ENCODE data around the gene FOCAD. TPM values are rescaled to one million over a fixed set of nuclear protein-coding genes. Genes with fewer than 3 reads are reported as not detected.

The FOCAD gene
- total RNA-seq, 1 donor, result 45.6 TPM

DNA sequence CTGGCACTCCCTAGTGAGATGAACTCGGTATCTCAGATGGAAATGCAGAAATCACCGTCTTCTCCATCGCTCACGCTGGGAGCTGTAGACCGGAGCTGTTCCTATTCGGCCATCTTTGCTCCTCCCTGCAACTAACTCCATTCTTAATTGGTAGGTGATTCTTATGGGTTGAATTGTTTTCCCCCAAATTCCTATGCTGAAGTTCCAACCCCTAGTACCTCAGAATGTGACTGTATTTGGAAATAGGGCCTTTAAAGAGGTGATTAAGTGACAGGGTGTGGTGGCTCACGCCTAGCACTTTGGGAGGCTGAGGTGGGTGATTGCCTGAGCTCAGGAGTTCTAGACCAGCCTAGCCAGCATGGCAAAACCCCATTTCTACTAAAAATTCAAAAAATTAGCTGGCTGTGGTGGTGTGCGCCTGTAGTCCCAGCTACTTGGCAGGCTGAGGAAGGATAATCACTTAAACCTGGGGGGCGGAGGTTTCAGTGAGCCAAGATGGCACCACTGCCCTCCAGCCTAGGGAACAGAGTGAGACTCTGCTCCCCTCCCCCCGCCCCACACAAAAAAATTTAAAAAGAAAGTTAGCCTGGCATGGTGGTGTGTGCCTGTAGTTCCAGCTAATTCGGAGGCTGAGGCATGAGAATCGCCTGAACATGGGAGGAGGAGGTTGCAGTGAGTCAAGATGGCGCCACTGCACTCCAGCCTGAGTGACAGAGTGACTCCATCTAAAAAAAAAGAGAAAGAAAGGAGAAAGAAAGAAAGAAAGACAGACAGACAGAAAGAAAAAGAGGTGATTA, 25.2 kb upstream of the FOCAD start:
- peaks cover 14% of the 10 kb centered on the region for H3K27me3 ChIP-seq (ENCODE audit: insufficient read depth, low read length)
- H4K20me1 ChIP-seq (ENCODE audit: insufficient read depth, low read length), result no peaks in the 10 kb centered on the region
- H3K36me3 ChIP-seq (ENCODE audit: insufficient read depth, low read length), result no peaks in the 10 kb centered on the region
- peak overlapping the region; percentile 74 for H2AFZ ChIP-seq (ENCODE audit: low read length)
- peak overlapping the region; percentile 54 for H3K4me2 ChIP-seq (ENCODE audit: insufficient read depth, low read length)
- peak overlapping the region; percentile 57 for H3K4me3 ChIP-seq (ENCODE audit: insufficient read depth, low read length)
- no peaks in the 10 kb centered on the region for H3K4me1 ChIP-seq (ENCODE audit: insufficient read depth, low read length)
- TF ChIP-seq, protein P1, sequence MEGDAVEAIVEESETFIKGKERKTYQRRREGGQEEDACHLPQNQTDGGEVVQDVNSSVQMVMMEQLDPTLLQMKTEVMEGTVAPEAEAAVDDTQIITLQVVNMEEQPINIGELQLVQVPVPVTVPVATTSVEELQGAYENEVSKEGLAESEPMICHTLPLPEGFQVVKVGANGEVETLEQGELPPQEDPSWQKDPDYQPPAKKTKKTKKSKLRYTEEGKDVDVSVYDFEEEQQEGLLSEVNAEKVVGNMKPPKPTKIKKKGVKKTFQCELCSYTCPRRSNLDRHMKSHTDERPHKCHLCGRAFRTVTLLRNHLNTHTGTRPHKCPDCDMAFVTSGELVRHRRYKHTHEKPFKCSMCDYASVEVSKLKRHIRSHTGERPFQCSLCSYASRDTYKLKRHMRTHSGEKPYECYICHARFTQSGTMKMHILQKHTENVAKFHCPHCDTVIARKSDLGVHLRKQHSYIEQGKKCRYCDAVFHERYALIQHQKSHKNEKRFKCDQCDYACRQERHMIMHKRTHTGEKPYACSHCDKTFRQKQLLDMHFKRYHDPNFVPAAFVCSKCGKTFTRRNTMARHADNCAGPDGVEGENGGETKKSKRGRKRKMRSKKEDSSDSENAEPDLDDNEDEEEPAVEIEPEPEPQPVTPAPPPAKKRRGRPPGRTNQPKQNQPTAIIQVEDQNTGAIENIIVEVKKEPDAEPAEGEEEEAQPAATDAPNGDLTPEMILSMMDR (IDR thresholded peaks at IDR 0.05; ENCODE audit: extremely low read depth, low read depth, low read length), result no peak
- H3K27ac ChIP-seq (ENCODE audit: low read depth, low read length), result no peak overlapping the region
- DNase-seq (ENCODE audit: insufficient read length, low spot score, missing footprints), result no peak
- H3K79me2 ChIP-seq (ENCODE audit: insufficient read depth, low read length), result no peaks in the 10 kb centered on the region
- no peaks in the 10 kb centered on the region for H3K9me3 ChIP-seq (ENCODE audit: low read depth, low read length)

DNA sequence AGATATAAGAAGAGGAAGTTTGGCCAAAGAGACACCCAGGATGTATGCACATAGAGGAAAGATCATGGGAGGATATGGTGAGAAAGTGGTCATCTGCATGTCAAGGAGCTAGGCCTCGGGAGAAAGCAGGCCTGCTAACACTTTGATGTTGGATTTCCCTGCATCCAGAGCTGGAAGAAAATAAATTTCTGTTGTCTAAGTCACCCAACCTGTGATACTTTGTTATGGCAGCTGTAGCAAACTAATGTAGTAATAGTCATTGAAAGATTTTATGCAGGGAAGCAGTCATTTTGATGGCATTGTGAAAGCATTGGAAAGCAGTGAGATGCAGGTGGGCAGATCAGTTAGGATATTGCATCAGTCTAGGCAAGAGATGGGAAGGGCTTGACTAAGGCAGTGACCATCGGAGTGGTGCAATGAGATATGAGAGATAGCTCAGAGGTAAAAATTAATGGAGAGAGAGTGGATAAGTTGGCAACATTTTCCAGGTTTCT, 24.5 kb upstream of the FOCAD start:
- Histone ChIP-seq H3K79me2 (ENCODE audit: insufficient read depth, low read length) (no peaks in the 10 kb centered on the region), H3K36me3 (ENCODE audit: insufficient read depth, low read length) (no peaks in the 10 kb centered on the region), H3K4me2 (ENCODE audit: insufficient read depth, low read length) (no peak overlapping the region), H4K20me1 (ENCODE audit: insufficient read depth, low read length) (no peaks in the 10 kb centered on the region), H3K4me1 (ENCODE audit: insufficient read depth, low read length) (no peaks in the 10 kb centered on the region), H3K27me3 (ENCODE audit: insufficient read depth, low read length) (peaks cover 14% of the 10 kb centered on the region), H3K4me3 (ENCODE audit: insufficient read depth, low read length) (no peak overlapping the region), H2AFZ (ENCODE audit: low read length) (no peak overlapping the region), H3K9me3 (ENCODE audit: low read depth, low read length) (no peaks in the 10 kb centered on the region), H3K27ac (ENCODE audit: low read depth, low read length) (no peak overlapping the region)
- no peak for DNase-seq (ENCODE audit: insufficient read length, low spot score, missing footprints)
- TF ChIP-seq, protein P1 (IDR thresholded peaks at IDR 0.05; ENCODE audit: extremely low read depth, low read depth, low read length), result no peak

DNA sequence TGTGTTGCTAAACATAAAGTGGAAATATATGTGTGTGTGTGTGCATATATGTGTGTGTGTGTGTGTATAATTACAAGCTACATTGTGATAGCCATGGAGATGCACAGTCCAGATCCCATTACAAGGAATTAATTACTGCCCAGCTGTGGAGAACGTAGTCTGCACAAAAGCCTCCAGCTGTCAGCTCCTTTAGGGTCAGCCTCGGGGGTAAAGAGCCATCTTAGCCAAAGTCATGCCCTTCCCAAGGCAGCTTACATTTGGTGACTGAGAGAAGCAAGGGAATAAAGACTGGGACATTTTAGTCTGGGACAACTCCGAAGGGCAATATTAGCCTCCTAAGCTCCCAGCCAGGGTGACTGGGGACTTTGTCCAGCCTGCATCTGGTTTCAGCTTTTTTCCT, 21.9 kb upstream of the FOCAD start:
- H2AFZ ChIP-seq (ENCODE audit: low read length), result no peak overlapping the region
- H3K4me3 ChIP-seq (ENCODE audit: insufficient read depth, low read length), result no peak overlapping the region
- TF ChIP-seq, protein P1 (IDR thresholded peaks at IDR 0.05; ENCODE audit: extremely low read depth, low read depth, low read length), result no peak
- peaks cover 14% of the 10 kb centered on the region for H3K27me3 ChIP-seq (ENCODE audit: insufficient read depth, low read length)
- no peak overlapping the region for H3K4me2 ChIP-seq (ENCODE audit: insufficient read depth, low read length)
- H3K4me1 ChIP-seq (ENCODE audit: insufficient read depth, low read length), result no peaks in the 10 kb centered on the region
- no peaks in the 10 kb centered on the region for H3K36me3 ChIP-seq (ENCODE audit: insufficient read depth, low read length)
- H3K9me3 ChIP-seq (ENCODE audit: low read depth, low read length), result no peaks in the 10 kb centered on the region
- H4K20me1 ChIP-seq (ENCODE audit: insufficient read depth, low read length), result no peaks in the 10 kb centered on the region
- no peak overlapping the region for H3K27ac ChIP-seq (ENCODE audit: low read depth, low read length)
- H3K79me2 ChIP-seq (ENCODE audit: insufficient read depth, low read length), result no peaks in the 10 kb centered on the region
- DNase-seq (ENCODE audit: insufficient read length, low spot score, missing footprints), result no peak

DNA sequence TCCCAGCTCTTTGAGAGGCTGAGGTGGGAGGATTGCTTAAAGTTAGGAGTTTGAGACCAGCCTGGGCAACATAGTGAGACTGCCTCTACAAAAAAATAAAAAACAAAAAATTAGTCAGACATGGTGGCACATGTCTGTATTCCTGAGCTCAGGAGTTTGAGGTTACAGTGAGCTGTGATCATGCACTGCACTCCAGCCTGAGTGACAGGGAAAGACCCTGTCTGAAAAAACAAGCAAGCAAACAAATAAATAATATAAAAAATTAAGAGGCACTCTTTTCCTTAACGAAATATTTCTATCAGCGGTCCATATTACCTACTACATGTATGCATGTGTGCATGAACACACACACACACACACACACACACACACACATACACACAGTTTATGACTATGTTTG, 20.9 kb upstream of the FOCAD start:
- no peaks in the 10 kb centered on the region for H3K36me3 ChIP-seq (ENCODE audit: insufficient read depth, low read length)
- peaks cover 14% of the 10 kb centered on the region for H3K27me3 ChIP-seq (ENCODE audit: insufficient read depth, low read length)
- H3K4me1 ChIP-seq (ENCODE audit: insufficient read depth, low read length), result no peaks in the 10 kb centered on the region
- no peak for DNase-seq (ENCODE audit: insufficient read length, low spot score, missing footprints)
- H4K20me1 ChIP-seq (ENCODE audit: insufficient read depth, low read length), result no peaks in the 10 kb centered on the region
- no peaks in the 10 kb centered on the region for H3K9me3 ChIP-seq (ENCODE audit: low read depth, low read length)
- no peak overlapping the region for H3K4me3 ChIP-seq (ENCODE audit: insufficient read depth, low read length)
- no peak overlapping the region for H3K4me2 ChIP-seq (ENCODE audit: insufficient read depth, low read length)
- H2AFZ ChIP-seq (ENCODE audit: low read length), result no peak overlapping the region
- H3K79me2 ChIP-seq (ENCODE audit: insufficient read depth, low read length), result no peaks in the 10 kb centered on the region
- TF ChIP-seq, protein P1 (IDR thresholded peaks at IDR 0.05; ENCODE audit: extremely low read depth, low read depth, low read length), result no peak
- H3K27ac ChIP-seq (ENCODE audit: low read depth, low read length), result no peak overlapping the region
